ENCODE results near the gene SLC44A5. TPM values are rescaled to one million over a fixed set of nuclear protein-coding genes. Genes with fewer than 3 reads are reported as not detected.

Gene SLC44A5
- total and polyA plus RNA-seq, 9 donors = 0.62 to 2.5 (median 1.1) TPM

GRCh38 chr1:75589637-75590036 is 21.3 kb downstream of the SLC44A5 start:
- intact Hi-C loops (cut with DNase I) = no loop called here
- Histone ChIP-seq H3K4me3 (no peak overlapping the region), H3K27me3 (no peaks in the 10 kb centered on the region), H3K27ac (no peak overlapping the region), H3K4me1 (ENCODE audit: insufficient read depth) (no peaks in the 10 kb centered on the region), H3K36me3 (no peaks in the 10 kb centered on the region), H3K9me3 (no peaks in the 10 kb centered on the region)
- DNase-seq = no peak
- WGBS, 3 donors = 65 to 72% (median 68%) methylated on average over 4 of the region's 4 CpGs
- TF ChIP-seq POLR2A (IDR thresholded peaks at IDR 0.05) (no peak), EP300 (IDR thresholded peaks at IDR 0.05) (no peak)
- TF ChIP-seq, protein P1, sequence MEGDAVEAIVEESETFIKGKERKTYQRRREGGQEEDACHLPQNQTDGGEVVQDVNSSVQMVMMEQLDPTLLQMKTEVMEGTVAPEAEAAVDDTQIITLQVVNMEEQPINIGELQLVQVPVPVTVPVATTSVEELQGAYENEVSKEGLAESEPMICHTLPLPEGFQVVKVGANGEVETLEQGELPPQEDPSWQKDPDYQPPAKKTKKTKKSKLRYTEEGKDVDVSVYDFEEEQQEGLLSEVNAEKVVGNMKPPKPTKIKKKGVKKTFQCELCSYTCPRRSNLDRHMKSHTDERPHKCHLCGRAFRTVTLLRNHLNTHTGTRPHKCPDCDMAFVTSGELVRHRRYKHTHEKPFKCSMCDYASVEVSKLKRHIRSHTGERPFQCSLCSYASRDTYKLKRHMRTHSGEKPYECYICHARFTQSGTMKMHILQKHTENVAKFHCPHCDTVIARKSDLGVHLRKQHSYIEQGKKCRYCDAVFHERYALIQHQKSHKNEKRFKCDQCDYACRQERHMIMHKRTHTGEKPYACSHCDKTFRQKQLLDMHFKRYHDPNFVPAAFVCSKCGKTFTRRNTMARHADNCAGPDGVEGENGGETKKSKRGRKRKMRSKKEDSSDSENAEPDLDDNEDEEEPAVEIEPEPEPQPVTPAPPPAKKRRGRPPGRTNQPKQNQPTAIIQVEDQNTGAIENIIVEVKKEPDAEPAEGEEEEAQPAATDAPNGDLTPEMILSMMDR (IDR thresholded peaks at IDR 0.05) = no peak

DNA sequence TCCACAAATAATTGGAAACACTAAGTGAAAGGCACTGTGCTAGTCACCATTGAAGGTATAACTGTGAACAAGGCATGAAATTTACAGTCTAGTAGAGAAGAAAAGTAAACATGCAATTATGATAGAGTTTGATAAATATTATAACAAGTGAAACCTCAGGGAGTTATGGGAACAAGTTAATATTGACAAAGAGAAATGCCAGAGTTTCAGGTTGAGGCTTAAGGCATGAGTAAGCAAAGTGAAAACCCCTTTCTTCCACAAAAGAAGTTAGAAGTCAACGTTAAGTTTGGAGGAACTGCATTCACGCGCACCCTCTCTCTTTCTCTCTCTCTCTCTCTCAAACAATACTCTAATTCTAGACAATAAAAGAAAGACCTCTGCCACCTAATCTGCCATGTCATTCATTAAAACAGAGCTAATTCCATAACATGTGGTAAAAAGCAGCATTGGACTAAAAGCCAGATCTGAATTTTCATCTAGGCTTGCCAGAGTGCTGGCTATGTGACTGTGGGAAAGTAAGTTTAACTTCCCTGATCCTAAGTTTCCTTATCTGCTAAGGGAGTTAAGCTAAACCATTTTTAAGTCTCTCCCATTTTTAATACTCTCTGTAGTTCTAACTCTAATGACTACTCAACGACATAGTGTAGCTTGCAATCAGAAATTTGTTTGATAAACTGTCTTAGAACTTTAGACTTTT is 22.0 kb downstream of the SLC44A5 start:
- TF ChIP-seq EP300 (IDR thresholded peaks at IDR 0.05) = no peak
- no peak for TF ChIP-seq POLR2A (IDR thresholded peaks at IDR 0.05)
- TF ChIP-seq, protein P1 (IDR thresholded peaks at IDR 0.05) = no peak
- Histone ChIP-seq H3K36me3 (no peaks in the 10 kb centered on the region), H3K4me1 (ENCODE audit: insufficient read depth) (no peaks in the 10 kb centered on the region), H3K9me3 (no peaks in the 10 kb centered on the region), H3K27me3 (no peaks in the 10 kb centered on the region), H3K27ac (no peak overlapping the region), H3K4me3 (no peak overlapping the region)
- 59 to 61% (median 59%) methylated on average over 4 of the region's 4 CpGs for WGBS, 3 donors
- intact Hi-C loops (cut with DNase I) = no loop called here
- no peak for DNase-seq

DNA sequence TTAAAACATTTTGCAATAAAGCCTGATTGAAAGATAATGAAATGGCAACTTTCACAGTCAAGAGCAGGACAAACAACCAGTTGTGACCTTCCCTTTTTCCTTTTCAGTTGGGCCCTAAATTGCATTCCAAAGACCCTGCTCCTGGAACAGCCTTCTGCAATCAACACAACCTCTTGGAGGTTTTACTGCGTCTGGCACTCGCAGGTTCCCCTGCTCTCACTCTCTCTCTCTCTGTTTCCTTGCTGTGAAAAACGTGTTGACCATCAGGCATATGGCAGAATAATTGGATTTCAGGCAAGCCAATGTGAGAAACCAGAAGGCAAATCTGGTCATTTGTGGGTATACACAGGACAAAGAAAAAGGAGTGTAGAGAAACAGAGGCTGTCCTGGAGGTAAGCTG is 23.2 kb downstream of the SLC44A5 start:
- 35 to 46% (median 36%) methylated on average over 3 of the region's 3 CpGs for WGBS, 3 donors
- intact Hi-C loops (cut with DNase I) = no loop called here

GRCh38 chr1:75583282-75583681 is 27.6 kb downstream of the SLC44A5 start:
- peaks cover under 1% of the 10 kb centered on the region for H3K27me3 ChIP-seq
- no peak overlapping the region for H3K27ac ChIP-seq
- DNase-seq = no peak
- no peak overlapping the region for H3K4me3 ChIP-seq
- 65 to 74% (median 65%) methylated on average over 2 of the region's 2 CpGs for WGBS, 3 donors
- intact Hi-C loops (cut with DNase I) = no loop called here
- H3K4me1 ChIP-seq (ENCODE audit: insufficient read depth) = no peaks in the 10 kb centered on the region
- peaks cover 0 to 2% of the 10 kb centered on the region in 2 donors for H3K9me3 ChIP-seq
- TF ChIP-seq, protein P1 (IDR thresholded peaks at IDR 0.05) = no peak
- TF ChIP-seq EP300 (IDR thresholded peaks at IDR 0.05) (no peak), POLR2A (IDR thresholded peaks at IDR 0.05) (no peak)
- no peaks in the 10 kb centered on the region for H3K36me3 ChIP-seq

More for the DNA sequence above, 23.2 kb downstream of the SLC44A5 start:
- TF ChIP-seq, protein P1 (IDR thresholded peaks at IDR 0.05) = no peak
- TF ChIP-seq EP300 (IDR thresholded peaks at IDR 0.05) (no peak), POLR2A (IDR thresholded peaks at IDR 0.05) (no peak)
- Histone ChIP-seq H3K36me3 (no peaks in the 10 kb centered on the region), H3K4me1 (ENCODE audit: insufficient read depth) (no peaks in the 10 kb centered on the region), H3K27me3 (no peaks in the 10 kb centered on the region), H3K4me3 (no peak overlapping the region), H3K9me3 (peaks cover 0 to 2% of the 10 kb centered on the region in 2 donors), H3K27ac (no peak overlapping the region)
- no peak for DNase-seq
